Neural progenitor cell (in vitro differentiated cells): ENCODE measurements around the gene TMEM185B.

Experiments used
- CTCF ChIP-seq: fragments of 200-600 bp; sonication (generic); IDR thresholded peaks from 2 replicates; pipeline ENCODE4 v1.5.1; 2017; ENCODE audit warnings: antibody characterized with exemption, mild to moderate bottlenecking
- EZH2phosphoT487 ChIP-seq: fragments of 200-600 bp; sonication (generic); IDR thresholded peaks from 2 replicates; pipeline ENCODE4 v1.6.1; 2017; ENCODE audit warnings: antibody characterized with exemption

- TF ChIP-seq CTCF (no peak), EZH2phosphoT487 (no peak)
These were observed 39.0 kb upstream of the TMEM185B start for GRCh38 chr2:120262150-120262549.
